ENCODE measurements around the gene KASH5. TPM values are rescaled to one million over a fixed set of nuclear protein-coding genes. Genes with fewer than 3 reads are reported as not detected.
A peak's percentile ranks its signal among the peaks of the same experiment; 100 is the strongest.

KASH5 gene
- total RNA-seq, 1 donor from 2014 or later, result 0.14 TPM

DNA sequence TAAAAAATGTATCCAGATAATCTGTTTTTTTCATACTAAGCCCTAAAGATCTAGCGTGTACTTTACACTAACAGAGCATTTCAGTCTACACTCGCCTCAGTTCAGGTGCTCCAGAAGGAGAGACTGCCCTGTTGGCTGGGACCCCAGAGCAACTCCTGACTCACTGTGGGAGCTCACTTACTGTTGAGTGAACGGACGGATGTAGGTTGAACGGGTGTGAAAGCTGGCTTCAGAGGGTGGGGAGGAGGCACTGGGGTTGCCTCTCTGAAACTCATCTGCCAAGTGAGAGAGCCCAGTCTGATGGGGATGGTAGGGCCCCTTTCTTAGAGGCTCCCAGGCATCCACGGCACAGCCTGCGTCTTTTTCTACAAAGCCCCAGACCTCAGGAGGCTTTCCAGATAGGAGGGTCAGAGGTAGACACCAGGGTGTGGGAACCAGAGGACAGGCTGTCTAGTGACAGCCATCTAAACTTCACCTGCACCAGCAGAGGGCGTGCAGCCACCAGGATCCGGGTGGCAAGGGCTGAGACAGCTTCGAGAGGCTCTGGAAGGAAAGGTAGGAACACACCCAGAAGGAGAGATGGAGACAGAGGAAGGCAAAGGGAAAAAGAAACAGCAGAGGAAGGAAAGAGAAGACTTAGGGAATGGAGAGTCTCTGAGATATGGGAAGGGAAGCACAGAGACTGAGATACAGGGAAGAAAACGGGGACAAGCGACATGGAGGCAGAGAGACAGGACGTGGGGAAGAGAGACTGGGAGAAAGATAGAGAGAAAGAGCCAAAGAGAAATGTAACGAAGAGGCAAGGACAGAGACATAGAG is 3.7 kb downstream of the KASH5 start:
- Mint-ChIP-seq H3K27ac (no peak overlapping the region), H3K36me3 (ENCODE audit: low read depth) (no peaks in the 10 kb centered on the region), H3K9me3 (no peaks in the 10 kb centered on the region), H3K4me1 (ENCODE audit: low read depth) (peaks cover 7% of the 10 kb centered on the region), H3K27me3 (ENCODE audit: low read depth) (peaks cover 5% of the 10 kb centered on the region), H3K4me3 (ENCODE audit: low read depth) (no peak overlapping the region)
- intact Hi-C loops (cut with micrococcal nuclease), result loop anchor here (1.0 kb wide), 2 partner anchors 52 to 79 kb away; no protein-coding TSS in a partner anchor
- DNase-seq (ENCODE audit: low spot score), result peak; percentile 65

DNA sequence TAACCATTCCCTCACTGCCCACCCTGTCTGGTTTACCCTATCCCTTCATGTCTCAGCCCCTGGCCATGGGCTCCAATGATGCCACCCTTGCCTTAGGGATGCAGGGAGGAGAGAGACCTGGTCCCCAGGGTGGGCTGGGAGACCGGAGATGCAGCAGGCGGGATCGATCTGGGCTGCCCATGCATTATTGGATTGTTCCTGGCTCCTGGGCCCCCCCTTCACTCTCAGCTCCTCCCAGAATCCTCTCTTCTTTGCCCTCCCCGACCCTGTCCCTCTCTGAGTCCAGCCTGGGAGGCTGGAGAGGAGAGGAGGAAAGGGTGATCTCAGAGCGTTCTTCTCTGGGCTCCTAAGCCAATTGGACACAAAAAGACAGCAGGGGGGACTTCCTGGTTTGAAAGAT is 5.8 kb downstream of the KASH5 start:
- Mint-ChIP-seq H3K4me3 (ENCODE audit: low read depth) (no peak overlapping the region), H3K9me3 (no peaks in the 10 kb centered on the region), H3K36me3 (ENCODE audit: low read depth) (no peaks in the 10 kb centered on the region), H3K27me3 (ENCODE audit: low read depth) (peaks cover 11% of the 10 kb centered on the region), H3K4me1 (ENCODE audit: low read depth) (peaks cover 18% of the 10 kb centered on the region), H3K27ac (no peak overlapping the region)
- intact Hi-C loops (cut with micrococcal nuclease), result no loop called here
- no peak for DNase-seq (ENCODE audit: low spot score)

DNA sequence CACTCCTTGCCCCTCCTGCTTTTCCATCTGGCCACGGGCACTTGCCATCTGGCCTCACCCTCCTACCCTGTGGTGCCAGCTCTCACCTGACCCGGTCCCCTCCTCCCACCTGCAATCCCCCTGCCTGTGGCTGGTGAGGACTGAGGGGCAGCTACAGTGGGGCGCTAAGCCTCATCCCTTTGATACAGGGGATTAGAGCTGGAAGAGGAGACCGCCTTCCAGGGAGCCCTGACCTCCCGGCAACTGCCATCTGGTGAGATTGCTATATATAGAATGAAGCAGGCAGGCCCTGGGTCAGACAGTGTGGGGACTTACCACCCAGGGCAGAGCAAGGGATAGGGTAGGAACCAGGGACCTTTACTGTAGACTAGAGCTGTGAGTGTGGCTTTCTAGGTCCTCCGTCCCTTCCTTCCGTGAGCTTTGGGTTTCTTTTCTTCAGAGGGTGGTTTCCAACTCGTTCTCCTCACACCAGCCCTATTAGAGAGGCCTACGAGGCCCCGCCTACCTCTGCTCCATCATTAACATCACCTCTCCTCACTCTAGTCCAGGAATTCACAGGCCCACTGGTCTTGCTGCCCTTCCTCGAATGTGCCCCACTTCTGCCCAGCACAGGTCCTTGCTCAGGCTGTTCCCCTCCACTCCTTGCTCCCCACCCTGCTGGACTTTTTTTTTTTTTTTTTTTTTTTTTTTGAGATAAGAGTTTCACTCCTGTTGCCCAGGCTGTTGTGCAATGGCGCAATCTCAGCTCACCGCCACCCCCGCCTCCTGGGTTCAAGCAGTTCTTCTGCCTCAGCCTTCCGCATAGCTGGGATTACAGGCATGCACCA is 7.7 kb downstream of the KASH5 start:
- Mint-ChIP-seq H3K4me3 (ENCODE audit: low read depth) (no peak overlapping the region), H3K9me3 (no peaks in the 10 kb centered on the region), H3K4me1 (ENCODE audit: low read depth) (peaks cover 21% of the 10 kb centered on the region), H3K36me3 (ENCODE audit: low read depth) (no peaks in the 10 kb centered on the region), H3K27ac (no peak overlapping the region), H3K27me3 (ENCODE audit: low read depth) (peaks cover 9% of the 10 kb centered on the region)
- no peak for DNase-seq (ENCODE audit: low spot score)
- intact Hi-C loops (cut with micrococcal nuclease), result no loop called here

DNA sequence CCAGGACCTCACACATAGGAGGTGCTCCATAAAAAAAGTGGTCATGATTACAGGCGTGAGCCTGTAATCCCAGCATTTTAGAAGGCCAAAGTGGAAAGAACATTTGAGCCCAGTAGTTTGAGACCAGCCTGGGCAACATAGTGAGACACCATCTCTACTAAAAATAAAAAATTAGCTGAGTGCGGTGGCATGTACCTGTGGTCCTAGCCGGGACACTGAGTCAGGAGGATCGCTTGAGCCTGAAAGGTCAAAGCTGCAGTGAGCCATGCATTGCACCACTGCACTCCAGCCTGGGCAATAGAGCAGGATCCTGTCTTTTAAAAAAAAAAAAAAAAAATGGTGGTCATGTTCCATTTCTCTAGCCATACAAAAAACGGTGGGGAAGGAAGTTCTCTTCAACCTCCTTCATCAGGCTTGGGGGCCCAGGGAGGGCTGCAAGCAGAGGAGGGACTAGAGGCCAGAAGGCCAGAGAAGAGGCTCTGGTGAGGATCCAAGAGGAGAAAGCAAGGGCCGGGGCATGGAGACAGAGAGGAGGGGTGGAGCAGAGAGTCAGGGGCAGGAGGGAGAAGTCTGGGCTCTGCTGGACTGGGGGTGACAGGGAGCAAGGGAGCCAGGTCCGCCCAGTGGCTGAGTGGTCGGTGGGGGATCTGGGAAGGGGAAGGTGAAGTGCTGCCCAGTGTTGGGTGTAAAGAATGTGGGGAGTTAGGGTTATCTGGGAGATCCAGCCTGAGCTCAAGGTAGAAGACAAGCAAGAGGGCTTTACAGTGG is 8.9 kb downstream of the KASH5 start:
- DNase-seq (ENCODE audit: low spot score), result no peak
- Mint-ChIP-seq H3K27ac (no peak overlapping the region), H3K36me3 (ENCODE audit: low read depth) (no peaks in the 10 kb centered on the region), H3K9me3 (no peaks in the 10 kb centered on the region), H3K4me1 (ENCODE audit: low read depth) (peaks cover 18% of the 10 kb centered on the region), H3K27me3 (ENCODE audit: low read depth) (peaks cover 10% of the 10 kb centered on the region), H3K4me3 (ENCODE audit: low read depth) (no peak overlapping the region)
- intact Hi-C loops (cut with micrococcal nuclease), result loop anchor here (1.0 kb wide), 1 partner anchor 22 kb away; no protein-coding TSS in a partner anchor

DNA sequence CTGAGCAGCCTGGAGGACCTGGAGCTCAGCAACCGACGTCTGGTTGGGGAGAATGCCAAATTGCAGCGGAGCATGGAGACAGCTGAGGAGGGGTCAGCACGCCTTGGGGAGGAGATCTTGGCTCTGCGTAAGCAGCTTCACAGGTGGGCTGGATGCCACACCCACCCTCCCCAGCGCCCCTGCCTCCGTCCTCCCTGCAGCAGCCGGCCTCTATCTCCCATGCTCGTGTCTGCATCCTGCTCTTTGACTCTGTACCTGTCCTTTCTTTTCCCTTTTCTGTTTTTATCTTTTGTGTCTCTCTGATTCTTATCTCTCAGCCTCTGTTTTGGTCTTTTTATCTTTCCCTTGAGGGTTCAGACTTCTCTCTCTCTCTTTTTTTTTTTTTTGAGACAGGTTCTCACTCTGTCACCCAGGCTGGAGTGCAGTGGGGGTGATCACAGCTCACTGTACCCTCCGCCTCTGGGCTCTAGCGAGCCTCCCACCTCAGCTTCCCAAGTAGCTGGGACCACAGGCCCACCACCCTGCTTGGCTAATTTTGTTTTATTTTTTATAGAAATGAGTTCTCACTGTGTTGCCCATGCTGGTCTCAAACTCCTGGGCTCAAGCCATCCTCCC is 10.1 kb downstream of the KASH5 start:
- H3K27me3 Mint-ChIP-seq (ENCODE audit: low read depth), result peaks cover 9% of the 10 kb centered on the region
- intact Hi-C loops (cut with micrococcal nuclease), result no loop called here
- H3K4me1 Mint-ChIP-seq (ENCODE audit: low read depth), result peaks cover 16% of the 10 kb centered on the region
- H3K4me3 Mint-ChIP-seq (ENCODE audit: low read depth), result no peak overlapping the region
- H3K9me3 Mint-ChIP-seq, result no peaks in the 10 kb centered on the region
- no peaks in the 10 kb centered on the region for H3K36me3 Mint-ChIP-seq (ENCODE audit: low read depth)
- no peak for DNase-seq (ENCODE audit: low spot score)
- H3K27ac Mint-ChIP-seq, result no peak overlapping the region

DNA sequence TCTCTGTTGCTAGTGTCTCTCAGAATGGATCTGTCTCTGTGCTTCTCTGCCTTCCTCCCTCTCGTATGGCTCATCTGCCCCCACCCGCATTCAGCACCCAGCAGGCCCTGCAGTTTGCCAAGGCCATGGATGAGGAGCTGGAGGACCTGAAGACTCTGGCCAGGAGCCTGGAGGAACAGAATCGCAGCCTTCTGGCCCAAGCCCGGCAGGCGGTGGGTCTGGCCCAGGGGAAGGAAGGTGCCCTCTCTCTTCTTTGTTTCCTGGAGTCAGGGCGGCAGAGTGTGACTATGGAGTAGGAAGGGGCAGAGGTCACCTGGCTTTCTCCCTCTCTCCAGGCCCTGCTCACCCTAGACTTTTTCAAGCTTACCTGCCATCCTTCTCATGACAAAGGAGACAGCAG is 10.9 kb downstream of the KASH5 start:
- H3K36me3 Mint-ChIP-seq (ENCODE audit: low read depth), result no peaks in the 10 kb centered on the region
- H3K4me1 Mint-ChIP-seq (ENCODE audit: low read depth), result peaks cover 16% of the 10 kb centered on the region
- no peak overlapping the region for H3K4me3 Mint-ChIP-seq (ENCODE audit: low read depth)
- H3K27me3 Mint-ChIP-seq (ENCODE audit: low read depth), result peaks cover 9% of the 10 kb centered on the region
- no peaks in the 10 kb centered on the region for H3K9me3 Mint-ChIP-seq
- intact Hi-C loops (cut with micrococcal nuclease), result no loop called here
- H3K27ac Mint-ChIP-seq, result no peak overlapping the region
- DNase-seq (ENCODE audit: low spot score), result no peak

DNA sequence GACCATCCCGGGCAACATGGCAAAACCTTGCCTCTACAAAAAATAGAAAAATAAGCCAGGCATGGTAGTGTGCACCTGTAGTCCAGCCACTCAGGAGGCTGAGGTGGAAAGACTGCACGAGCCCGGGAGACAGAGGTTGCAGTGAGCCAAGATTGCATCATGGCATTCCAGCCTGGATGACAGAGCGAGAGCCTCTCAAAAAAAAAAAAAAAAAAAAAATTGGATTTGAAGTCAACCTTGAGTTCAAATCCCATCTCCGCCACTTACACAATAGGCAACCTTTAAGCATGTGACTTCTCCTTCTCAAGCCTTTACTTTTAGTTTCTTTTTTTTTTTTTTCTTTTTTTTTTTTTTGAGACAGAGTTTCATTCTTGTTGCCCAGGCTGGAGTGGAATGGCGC is 12.0 kb downstream of the KASH5 start:
- no peak overlapping the region for H3K4me3 Mint-ChIP-seq (ENCODE audit: low read depth)
- peaks cover 9% of the 10 kb centered on the region for H3K27me3 Mint-ChIP-seq (ENCODE audit: low read depth)
- H3K9me3 Mint-ChIP-seq, result no peaks in the 10 kb centered on the region
- no peak for DNase-seq (ENCODE audit: low spot score)
- no peak overlapping the region for H3K27ac Mint-ChIP-seq
- intact Hi-C loops (cut with micrococcal nuclease), result no loop called here
- peaks cover 19% of the 10 kb centered on the region for H3K4me1 Mint-ChIP-seq (ENCODE audit: low read depth)
- no peaks in the 10 kb centered on the region for H3K36me3 Mint-ChIP-seq (ENCODE audit: low read depth)

DNA sequence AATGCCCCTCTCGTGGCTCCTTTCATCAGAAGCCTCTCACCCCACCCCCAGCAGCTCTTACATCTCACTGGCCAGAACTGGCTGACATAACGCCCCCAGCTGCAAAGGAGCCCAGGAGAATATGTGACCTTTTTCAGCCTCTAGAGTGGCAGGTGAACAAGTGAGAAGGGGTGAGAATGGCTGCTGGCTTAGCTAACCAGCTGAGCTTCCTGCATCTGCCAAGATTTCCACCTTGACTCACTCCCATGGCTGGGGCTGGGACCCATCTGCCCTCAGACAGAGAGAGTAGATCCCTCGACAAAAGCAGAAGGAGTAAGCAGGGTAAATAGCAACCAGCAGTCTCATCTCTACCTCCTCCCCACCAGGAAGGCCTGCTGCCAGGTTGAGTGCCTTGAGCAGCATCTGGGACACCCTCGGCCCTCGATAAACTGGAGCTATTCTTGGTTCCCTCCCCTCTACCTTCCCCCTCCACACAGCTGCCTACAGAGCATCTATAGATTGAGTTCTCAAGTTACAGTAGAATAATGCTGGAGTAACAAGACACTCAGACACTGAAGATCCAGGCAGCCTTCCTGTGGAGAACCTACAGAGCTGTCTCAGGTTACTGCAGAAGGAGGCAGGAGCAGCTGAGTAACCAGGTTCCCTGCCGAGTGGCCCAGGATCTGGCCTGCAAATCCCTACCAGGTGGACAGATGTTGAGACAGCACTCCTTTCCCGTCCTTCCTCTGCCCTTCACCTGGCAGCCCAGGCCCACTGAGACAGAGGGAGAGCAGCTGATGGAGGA is 15.5 kb downstream of the KASH5 start:
- H3K27me3 Mint-ChIP-seq (ENCODE audit: low read depth), result peaks cover 2% of the 10 kb centered on the region
- H3K36me3 Mint-ChIP-seq (ENCODE audit: low read depth), result no peaks in the 10 kb centered on the region
- H3K9me3 Mint-ChIP-seq, result no peaks in the 10 kb centered on the region
- DNase-seq (ENCODE audit: low spot score), result no peak
- no peak overlapping the region for H3K4me3 Mint-ChIP-seq (ENCODE audit: low read depth)
- no peak overlapping the region for H3K27ac Mint-ChIP-seq
- intact Hi-C loops (cut with micrococcal nuclease), result no loop called here
- H3K4me1 Mint-ChIP-seq (ENCODE audit: low read depth), result peaks cover 26% of the 10 kb centered on the region

DNA sequence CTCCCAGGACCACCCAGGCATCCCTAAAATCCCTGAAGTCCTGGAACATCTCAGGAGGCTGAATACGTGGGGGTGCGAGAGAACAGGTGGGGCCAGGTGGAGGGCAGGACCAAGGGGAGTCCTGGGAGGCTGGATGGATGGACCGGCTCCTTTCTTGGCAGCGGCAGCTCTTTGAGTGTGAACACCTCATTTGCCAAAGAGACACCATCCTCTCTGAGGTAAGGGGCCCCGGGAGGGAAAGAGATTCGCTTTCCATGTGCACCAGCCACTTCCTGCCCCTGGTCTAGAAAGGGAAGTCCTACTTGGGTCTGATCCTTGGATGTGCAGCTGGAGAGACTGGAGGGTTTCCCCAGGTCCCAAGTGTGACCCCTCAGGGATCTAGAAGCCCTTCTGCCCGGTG is 19.0 kb downstream of the KASH5 start:
- Mint-ChIP-seq H3K36me3 (ENCODE audit: low read depth) (no peaks in the 10 kb centered on the region), H3K27ac (no peak overlapping the region), H3K9me3 (no peaks in the 10 kb centered on the region), H3K4me1 (ENCODE audit: low read depth) (peaks cover 49% of the 10 kb centered on the region), H3K27me3 (ENCODE audit: low read depth) (no peaks in the 10 kb centered on the region), H3K4me3 (ENCODE audit: low read depth) (no peak overlapping the region)
- no peak for DNase-seq (ENCODE audit: low spot score)
- intact Hi-C loops (cut with micrococcal nuclease), result no loop called here

DNA sequence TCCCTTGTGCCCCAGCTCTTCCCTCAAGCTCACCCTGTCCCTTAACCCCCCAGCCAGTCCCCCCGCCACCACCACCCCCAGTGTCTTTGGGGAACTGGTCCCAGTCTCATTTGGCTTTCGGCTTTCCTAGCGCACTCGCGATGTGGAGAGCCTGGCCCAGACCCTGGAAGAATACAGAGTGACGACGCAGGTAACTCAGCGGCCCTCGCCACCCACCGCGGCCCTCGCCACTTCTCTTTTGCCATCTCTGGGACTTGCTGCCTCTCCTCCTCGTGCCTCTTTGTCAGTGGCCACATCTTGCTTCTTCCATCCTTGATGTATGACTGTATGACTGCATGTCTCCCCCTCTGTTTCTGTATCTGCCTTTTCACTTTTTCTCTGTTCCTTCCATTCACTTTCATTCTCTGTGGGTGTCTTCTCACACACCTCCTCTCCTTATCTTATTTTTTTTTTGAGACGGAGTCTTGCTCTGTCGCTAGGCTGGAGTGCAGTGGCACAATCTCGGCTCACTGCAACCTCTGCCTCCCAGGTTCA is 19.5 kb downstream of the KASH5 start:
- H3K27ac Mint-ChIP-seq, result no peak overlapping the region
- H3K27me3 Mint-ChIP-seq (ENCODE audit: low read depth), result no peaks in the 10 kb centered on the region
- intact Hi-C loops (cut with micrococcal nuclease), result no loop called here
- no peaks in the 10 kb centered on the region for H3K36me3 Mint-ChIP-seq (ENCODE audit: low read depth)
- DNase-seq (ENCODE audit: low spot score), result no peak
- H3K4me3 Mint-ChIP-seq (ENCODE audit: low read depth), result no peak overlapping the region
- peaks cover 51% of the 10 kb centered on the region for H3K4me1 Mint-ChIP-seq (ENCODE audit: low read depth)
- no peaks in the 10 kb centered on the region for H3K9me3 Mint-ChIP-seq

DNA sequence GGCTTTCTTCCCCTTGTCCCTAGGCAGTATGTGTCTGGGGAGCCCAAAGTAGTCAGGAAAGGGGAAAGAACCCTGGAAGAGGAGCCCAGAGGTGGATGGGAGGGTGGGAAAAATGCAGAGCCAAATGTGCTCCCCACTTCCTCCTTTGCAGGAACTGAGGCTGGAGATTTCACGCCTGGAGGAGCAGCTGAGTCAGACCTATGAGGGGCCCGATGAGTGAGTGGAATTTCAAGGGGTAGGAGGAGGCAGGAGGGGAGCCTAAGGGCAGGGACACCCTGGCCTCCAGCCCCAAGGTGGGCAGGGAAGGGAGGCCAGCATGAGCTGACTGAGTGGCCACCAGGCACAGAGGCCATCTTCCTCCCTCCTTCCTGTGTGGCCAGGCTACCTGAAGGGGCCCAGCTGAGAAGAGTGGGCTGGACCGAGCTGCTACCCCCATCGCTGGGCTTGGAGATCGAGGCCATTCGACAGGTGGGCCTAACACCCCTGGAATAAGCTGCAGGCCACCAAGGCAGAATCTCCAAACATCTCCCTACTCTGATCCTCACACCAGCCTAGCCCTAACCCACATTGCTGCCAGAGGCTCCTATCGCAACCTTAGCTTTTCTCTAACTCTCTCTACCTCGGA is 20.9 kb downstream of the KASH5 start:
- DNase-seq (ENCODE audit: low spot score), result no peak
- no peaks in the 10 kb centered on the region for H3K27me3 Mint-ChIP-seq (ENCODE audit: low read depth)
- H3K27ac Mint-ChIP-seq, result peak overlapping the region; percentile 78
- H3K9me3 Mint-ChIP-seq, result no peaks in the 10 kb centered on the region
- H3K36me3 Mint-ChIP-seq (ENCODE audit: low read depth), result no peaks in the 10 kb centered on the region
- peak overlapping the region; percentile 47 for H3K4me3 Mint-ChIP-seq (ENCODE audit: low read depth)
- H3K4me1 Mint-ChIP-seq (ENCODE audit: low read depth), result peaks cover 51% of the 10 kb centered on the region
- intact Hi-C loops (cut with micrococcal nuclease), result no loop called here

Data from activated T-helper 2 cell treated with anti-CD3 and anti-CD28 coated beads, Interferon-gamma antibody, Interleukin-2, Interleukin-4, amounts not matched to agents 10 μg/mL and 5 μg/mL and 100 μg/mL, durations not matched to agents 14 hours and 24 hours and 36 hours (primary cell).